Activated CD4-positive, alpha-beta T cell treated with anti-CD3 and anti-CD28 coated beads for 36 hours (primary cell): Measurements from ENCODE around the gene ENAH. TPM values are rescaled to one million over a fixed set of nuclear protein-coding genes. Genes with fewer than 3 reads are reported as not detected.

ENCODE experiments used
- ATAC-seq: fragments of 200-7000 bp; cut with Tn5 transposase; one replicate; pipeline ENCODE4 v1.10.0; 2021; ENCODE audit warnings: mild to moderate bottlenecking, moderate library complexity
- CTCF ChIA-PET: fragments of 350-600 bp; sonication (Branson Sonifier 250); formaldehyde crosslinking; loops from one replicate; lab custom pipeline; 2021; ENCODE audit warnings: antibody characterized with exemption; lab: Charles Lee
- POLR2A ChIA-PET: fragments of 350-600 bp; sonication (Branson Sonifier 250); formaldehyde crosslinking; loops from one replicate; lab custom pipeline; 2021; ENCODE audit warnings: antibody characterized with exemption, inconsistent platforms; lab: Charles Lee
- DNase-seq: peaks from one replicate; pipeline ENCODE4 v3.0.0-alpha.2; 2020
- H3K27ac Mint-ChIP-seq: one replicate; pipeline ENCODE4 v1.8.0; 2021; ENCODE audit warnings: mixed read lengths
- H3K27me3 Mint-ChIP-seq: one replicate; pipeline ENCODE4 v1.8.0; 2021; ENCODE audit warnings: mixed read lengths
- H3K36me3 Mint-ChIP-seq: one replicate; pipeline ENCODE4 v1.8.0; 2021; ENCODE audit warnings: low read depth, mixed read lengths
- H3K4me1 Mint-ChIP-seq: one replicate; pipeline ENCODE4 v1.8.0; 2021; ENCODE audit warnings: mixed read lengths
- H3K4me3 Mint-ChIP-seq: one replicate; pipeline ENCODE4 v1.8.0; 2021; ENCODE audit warnings: mild to moderate bottlenecking, moderate library complexity, mixed read lengths
- H3K9me3 Mint-ChIP-seq: one replicate; pipeline ENCODE4 v1.8.0; 2021; ENCODE audit warnings: low read depth, mixed read lengths
- intact Hi-C, 2 experiments: fragments of 100-400 bp; cut with DNase I in 1 of 2; cut with micrococcal nuclease in 1 of 2; formaldehyde crosslinking; loops; one replicate each; pipeline versions ENCODE4 v1.14.2 to v1.15.1; 2022 to 2024; cut with DNase I, micrococcal nuclease
- total RNA-seq, 2 experiments: library from RNA; stranded (reverse); gene quantifications; one replicate each; pipeline ENCODE4 v1.2.3, GENCODE V29; 2021

The ENAH gene
- total RNA-seq, 2 experiments from 2014 or later, result 0.62 to 0.81 TPM

DNA sequence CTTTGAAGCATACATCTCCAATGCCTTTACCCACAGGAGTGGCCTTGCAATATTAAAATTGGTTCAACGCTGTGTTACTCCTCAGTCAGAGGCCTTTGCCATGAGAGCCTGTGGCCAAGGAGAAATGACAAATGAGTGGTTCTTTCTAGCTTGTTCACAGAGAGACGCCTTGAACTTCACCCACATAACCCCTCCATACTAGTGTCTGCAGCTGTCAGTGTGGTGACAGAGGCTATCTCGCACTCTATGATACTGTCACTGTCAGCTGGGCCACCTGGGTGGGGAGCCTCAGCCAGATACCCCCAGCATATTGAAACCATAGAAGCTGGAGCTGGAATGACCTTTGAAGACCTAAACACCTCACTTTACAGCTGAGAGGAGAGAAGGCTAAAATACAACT is 167.7 kb downstream of the ENAH start:
- Mint-ChIP-seq H3K27ac (no peak overlapping the region), H3K4me1 (no peaks in the 10 kb centered on the region), H3K4me3 (no peak overlapping the region), H3K27me3 (no peaks in the 10 kb centered on the region), H3K36me3 (no peaks in the 10 kb centered on the region), H3K9me3 (no peaks in the 10 kb centered on the region)
- ATAC-seq (no peak), DNase-seq (no peak)
- intact Hi-C loops, result no loop called here
- POLR2A ChIA-PET, result no interaction called here
- CTCF ChIA-PET, result interaction anchor here (1.1 kb wide), 1 partner anchor 11 kb away, joined by 5 read pairs; no protein-coding TSS in a partner anchor

- Mint-ChIP-seq H3K4me1 (no peaks in the 10 kb centered on the region), H3K36me3 (no peaks in the 10 kb centered on the region), H3K27ac (no peak overlapping the region), H3K9me3 (no peaks in the 10 kb centered on the region), H3K27me3 (no peaks in the 10 kb centered on the region), H3K4me3 (no peak overlapping the region)
- POLR2A ChIA-PET, result no interaction called here
- CTCF ChIA-PET, result interaction anchor here (1.1 kb wide), 1 partner anchor 11 kb away, joined by 5 read pairs; no protein-coding TSS in a partner anchor
- intact Hi-C loops, result no loop called here
- no peak for DNase-seq
- ATAC-seq, result no peak
These were observed 168.2 kb downstream of the ENAH start for GRCh38 chr1:225484657-225485214.

GRCh38 chr1:225483818-225484656 is 168.9 kb downstream of the ENAH start:
- Mint-ChIP-seq H3K27ac (no peak overlapping the region), H3K4me3 (no peak overlapping the region), H3K9me3 (no peaks in the 10 kb centered on the region), H3K27me3 (no peaks in the 10 kb centered on the region), H3K36me3 (no peaks in the 10 kb centered on the region), H3K4me1 (no peaks in the 10 kb centered on the region)
- no peak for ATAC-seq
- intact Hi-C loops, result no loop called here
- CTCF ChIA-PET, result interaction anchor here (1.1 to 1.6 kb wide), 2 partner anchors 10 to 12 kb away, joined by 3 to 5 read pairs; no protein-coding TSS in a partner anchor
- DNase-seq, result no peak
- POLR2A ChIA-PET, result no interaction called here

- POLR2A ChIA-PET, result interaction anchor here (0.6 kb wide), 1 partner anchor 26 kb away, joined by 5 read pairs; no protein-coding TSS in a partner anchor
- no peaks in the 10 kb centered on the region for H3K27me3 Mint-ChIP-seq
- ATAC-seq (no peak), DNase-seq (no peak)
- intact Hi-C loops, result no loop called here
- H3K36me3 Mint-ChIP-seq, result no peaks in the 10 kb centered on the region
- no peak overlapping the region for H3K4me3 Mint-ChIP-seq
- H3K4me1 Mint-ChIP-seq, result peaks cover 8% of the 10 kb centered on the region
- no peaks in the 10 kb centered on the region for H3K9me3 Mint-ChIP-seq
- CTCF ChIA-PET, result interaction anchor here (0.8 to 2.6 kb wide), 23 partner anchors 8 to 529 kb away, joined by 3 to 14 read pairs (median 4); partner anchors contain the start of gene EPHX1
- no peak overlapping the region for H3K27ac Mint-ChIP-seq
These were observed 170.4 kb downstream of the ENAH start for GRCh38 chr1:225482421-225482950.

GRCh38 chr1:225481738-225482137 is 171.2 kb downstream of the ENAH start:
- ATAC-seq, result no peak
- Mint-ChIP-seq H3K9me3 (no peaks in the 10 kb centered on the region), H3K27me3 (no peaks in the 10 kb centered on the region), H3K4me1 (peaks cover 16% of the 10 kb centered on the region), H3K36me3 (no peaks in the 10 kb centered on the region), H3K27ac (no peak overlapping the region), H3K4me3 (no peak overlapping the region)
- intact Hi-C loops, result no loop called here
- ChIA-PET POLR2A (no interaction called here), CTCF (interaction anchor here (0.8 to 2.6 kb wide), 25 partner anchors 10 to 529 kb away, joined by 3 to 14 read pairs (median 4); partner anchors contain the start of gene SRP9)
- no peak for DNase-seq

DNA sequence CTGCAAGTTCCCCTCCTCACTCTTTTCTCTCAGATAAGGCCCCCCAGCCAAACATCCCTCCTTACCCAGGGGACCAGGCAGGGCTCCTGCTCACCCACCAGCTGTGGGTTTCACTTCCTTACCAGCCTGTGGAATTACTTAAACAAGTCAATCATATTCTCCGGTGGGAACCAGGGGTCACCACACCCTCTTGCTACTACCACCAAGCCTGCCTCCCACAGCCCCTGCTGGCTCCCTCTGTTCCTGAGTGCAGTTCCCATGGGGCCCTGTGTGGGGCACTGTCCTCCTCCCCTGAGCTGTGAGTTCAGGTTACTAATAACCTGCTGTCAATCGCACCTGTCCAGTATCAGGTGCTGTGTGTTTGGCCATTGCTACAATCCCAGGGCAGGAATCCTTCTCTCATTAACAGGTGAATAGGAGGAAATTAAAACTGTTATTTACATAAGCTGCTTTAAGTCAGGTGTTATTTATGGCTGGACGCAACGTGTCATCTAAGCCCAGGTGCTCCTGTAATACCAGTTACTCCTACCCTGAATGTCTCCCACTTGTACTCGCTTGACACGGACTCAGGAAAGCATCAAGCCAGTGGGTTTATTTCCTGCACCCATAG is 172.0 kb downstream of the ENAH start:
- CTCF ChIA-PET, result interaction anchor here (0.5 to 2.6 kb wide), 19 partner anchors 9 to 1430 kb away, joined by 3 to 14 read pairs (median 3); partner anchors contain the start of genes PYCR2 and SRP9
- H3K27me3 Mint-ChIP-seq, result no peaks in the 10 kb centered on the region
- H3K36me3 Mint-ChIP-seq, result no peaks in the 10 kb centered on the region
- intact Hi-C loops, result no loop called here
- ATAC-seq (peak; percentile 73), DNase-seq (peak; percentile 79)
- no peak overlapping the region for H3K4me3 Mint-ChIP-seq
- POLR2A ChIA-PET, result interaction anchor here (0.5 kb wide), 1 partner anchor 26 kb away, joined by 7 read pairs; no protein-coding TSS in a partner anchor
- no peaks in the 10 kb centered on the region for H3K9me3 Mint-ChIP-seq
- no peak overlapping the region for H3K27ac Mint-ChIP-seq
- H3K4me1 Mint-ChIP-seq, result peaks cover 24% of the 10 kb centered on the region

DNA sequence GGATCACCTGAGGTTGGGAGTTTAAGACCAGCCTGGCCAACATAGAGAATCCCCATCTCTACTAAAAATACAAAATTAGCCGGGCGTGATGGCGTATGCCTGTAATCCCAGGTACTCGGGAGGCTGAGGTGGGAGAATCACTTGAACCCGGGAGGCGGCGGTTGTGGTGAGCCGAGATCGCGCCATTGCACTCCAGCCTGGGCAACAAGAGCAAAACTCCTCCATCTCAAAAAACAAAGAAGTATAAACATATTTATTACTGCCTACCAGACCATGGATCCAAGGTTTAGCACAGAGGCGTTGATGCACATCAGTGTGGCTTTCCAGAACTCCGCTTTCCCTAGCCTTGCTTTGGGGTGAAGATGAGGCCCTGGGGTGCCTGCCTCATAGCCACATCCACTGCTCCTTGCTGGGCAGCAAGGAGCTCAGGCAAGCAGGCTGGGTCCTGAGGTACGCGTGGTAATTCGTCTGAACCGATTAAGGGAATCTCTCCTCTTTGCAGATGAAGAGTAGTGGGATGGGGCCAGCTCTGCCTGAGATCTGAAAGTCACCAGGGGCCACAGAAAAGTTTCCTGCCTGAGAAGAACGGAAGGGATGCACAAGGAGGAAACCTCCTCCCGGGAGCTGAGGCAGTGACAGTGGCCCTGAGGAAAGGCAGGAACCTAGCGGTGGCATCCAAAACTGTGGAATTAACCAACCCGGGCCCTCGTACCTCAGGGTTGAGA is 172.8 kb downstream of the ENAH start:
- intact Hi-C loops, result loop anchor here (10.0 kb wide), 3 partner anchors 175 to 715 kb away; partner anchors contain the start of gene ENAH (in 1 of the 2)
- H3K9me3 Mint-ChIP-seq, result no peaks in the 10 kb centered on the region
- no peak for DNase-seq
- peaks cover 24% of the 10 kb centered on the region for H3K4me1 Mint-ChIP-seq
- ChIA-PET POLR2A (no interaction called here), CTCF (interaction anchor here (0.6 to 2.6 kb wide), 12 partner anchors 13 to 1431 kb away, joined by 3 to 14 read pairs (median 4); partner anchors contain the start of gene PYCR2)
- no peak overlapping the region for H3K27ac Mint-ChIP-seq
- H3K27me3 Mint-ChIP-seq, result no peaks in the 10 kb centered on the region
- ATAC-seq, result no peak
- H3K36me3 Mint-ChIP-seq, result no peaks in the 10 kb centered on the region
- H3K4me3 Mint-ChIP-seq, result no peak overlapping the region

DNA sequence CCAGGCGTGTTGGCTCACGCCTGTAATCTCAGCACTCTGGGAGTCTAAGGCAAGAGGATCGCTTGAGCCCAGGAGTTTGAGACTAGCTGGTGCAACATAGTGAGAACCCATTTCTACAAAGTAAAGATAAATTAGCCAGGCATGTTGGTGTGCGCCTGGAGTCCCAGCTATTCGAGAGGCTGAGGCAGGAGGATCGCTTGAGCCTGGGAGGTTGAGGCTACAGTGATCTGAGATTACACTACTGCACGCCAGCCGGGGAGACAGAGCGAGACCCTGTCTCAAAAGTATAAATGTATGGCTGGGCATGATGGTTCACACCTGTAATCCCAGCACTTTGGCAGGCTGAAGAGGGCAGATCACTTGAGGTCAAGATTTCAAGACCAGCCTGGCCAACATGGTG is 173.6 kb downstream of the ENAH start:
- Mint-ChIP-seq H3K27me3 (no peaks in the 10 kb centered on the region), H3K27ac (no peak overlapping the region), H3K4me3 (no peak overlapping the region), H3K36me3 (no peaks in the 10 kb centered on the region), H3K9me3 (no peaks in the 10 kb centered on the region), H3K4me1 (peaks cover 29% of the 10 kb centered on the region)
- no peak for DNase-seq
- intact Hi-C loops, result loop anchor here (10.0 kb wide), 3 partner anchors 175 to 715 kb away; partner anchors contain the start of gene ENAH (in 1 of the 2)
- no peak for ATAC-seq
- ChIA-PET CTCF (interaction anchor here (0.8 to 1.8 kb wide), 9 partner anchors 11 to 464 kb away, joined by 3 to 11 read pairs (median 3); no protein-coding TSS in a partner anchor), POLR2A (no interaction called here)

GRCh38 chr1:225477296-225477911 is 175.5 kb downstream of the ENAH start:
- no peak overlapping the region for H3K27ac Mint-ChIP-seq
- DNase-seq (no peak), ATAC-seq (no peak)
- ChIA-PET CTCF (interaction anchor here (0.6 to 1.8 kb wide), 9 partner anchors 9 to 571 kb away, joined by 3 to 11 read pairs (median 3); partner anchors contain the start of gene SRP9), POLR2A (no interaction called here)
- intact Hi-C loops, result loop anchor here (10.0 kb wide), 3 partner anchors 177 to 717 kb away; partner anchors contain the start of gene ENAH (in 1 of the 2)
- H3K9me3 Mint-ChIP-seq, result no peaks in the 10 kb centered on the region
- H3K36me3 Mint-ChIP-seq, result no peaks in the 10 kb centered on the region
- H3K27me3 Mint-ChIP-seq, result no peaks in the 10 kb centered on the region
- peaks cover 41% of the 10 kb centered on the region for H3K4me1 Mint-ChIP-seq
- no peak overlapping the region for H3K4me3 Mint-ChIP-seq

- H3K27me3 Mint-ChIP-seq, result no peaks in the 10 kb centered on the region
- ATAC-seq, result peak; percentile 53
- no peaks in the 10 kb centered on the region for H3K9me3 Mint-ChIP-seq
- intact Hi-C loops, result loop anchor here (10.0 kb wide), 3 partner anchors 178 to 718 kb away; partner anchors contain the start of gene ENAH (in 1 of the 2)
- peak overlapping the region; percentile 53 for H3K27ac Mint-ChIP-seq
- CTCF ChIA-PET, result interaction anchor here (0.6 to 2.4 kb wide), 14 partner anchors 8 to 516 kb away, joined by 3 to 15 read pairs (median 4); partner anchors contain the start of gene SRP9
- POLR2A ChIA-PET, result no interaction called here
- H3K36me3 Mint-ChIP-seq, result no peaks in the 10 kb centered on the region
- no peak overlapping the region for H3K4me3 Mint-ChIP-seq
- H3K4me1 Mint-ChIP-seq, result peaks cover 41% of the 10 kb centered on the region
- DNase-seq, result no peak
These were observed 176.4 kb downstream of the ENAH start for GRCh38 chr1:225476538-225476988.
